Cerebellar nuclear complex (tissue), 1 donor: ENCODE results near the gene PGM2L1.

Experiments used
- DNase-seq, 2 experiments: peaks; one replicate each; lab custom pipeline; 2025; lab: John Stamatoyannopoulos, UW

The PGM2L1 gene

GRCh38 chr11:74297484-74297883 lies 100.7 kb downstream of the PGM2L1 start:
- no peak for DNase-seq

GRCh38 chr11:74288911-74289310 lies 109.3 kb downstream of the PGM2L1 start:
- DNase-seq: no peak

DNA sequence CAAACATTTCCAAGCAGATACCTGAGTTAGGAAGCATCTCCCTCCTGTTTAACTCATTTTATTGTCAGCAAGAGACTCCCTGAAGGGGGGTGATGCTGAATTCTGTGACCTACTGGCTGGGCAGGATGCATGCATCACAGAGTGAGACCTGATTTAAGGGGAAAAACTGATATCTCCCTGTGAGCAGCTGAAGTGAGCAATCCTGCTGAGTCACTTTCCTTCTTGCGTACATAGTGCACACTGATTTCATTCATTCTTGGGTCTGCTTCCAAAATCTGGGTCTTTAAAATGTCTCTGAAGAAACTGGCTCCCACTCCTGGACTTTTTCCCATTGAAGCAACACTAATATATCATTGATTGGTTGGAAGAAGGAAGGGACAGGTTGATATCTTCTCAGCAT lies 110.1 kb downstream of the PGM2L1 start:
- DNase-seq: no peak

GRCh38 chr11:74284466-74284865 lies 113.8 kb downstream of the PGM2L1 start:
- DNase-seq: no peak

GRCh38 chr11:74283580-74284180 lies 114.6 kb downstream of the PGM2L1 start:
- no peak for DNase-seq

DNA sequence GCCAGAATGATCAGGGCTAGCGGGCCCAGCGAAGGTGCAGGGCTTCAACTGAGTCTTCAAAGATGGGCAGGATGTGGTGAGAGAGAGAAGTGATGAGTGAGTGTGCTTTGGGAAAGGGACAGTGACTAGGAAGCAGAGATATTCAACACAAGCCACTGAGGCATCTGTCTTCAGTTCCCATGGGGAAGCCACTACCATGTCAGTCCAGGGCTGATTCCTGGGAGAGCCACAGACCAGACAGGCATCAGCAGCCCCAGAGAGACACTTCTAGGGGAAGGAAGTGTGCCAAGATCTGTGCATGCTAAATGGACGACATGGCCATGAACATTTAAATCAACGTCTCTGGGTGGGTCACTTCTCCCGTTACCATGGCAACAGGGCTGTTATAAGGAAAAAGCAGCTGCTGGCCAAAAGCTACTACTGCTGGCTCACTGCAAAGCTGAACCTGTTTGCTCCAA lies 115.3 kb downstream of the PGM2L1 start:
- DNase-seq: no peak

- no peak for DNase-seq
Measured at GRCh38 chr11:74282421-74282820, 115.8 kb downstream of the PGM2L1 start.

- no peak for DNase-seq
Measured at GRCh38 chr11:74280494-74280893, 117.7 kb downstream of the PGM2L1 start.
